HL-60 (cell line): Measurements from ENCODE around the gene SDK1.

Source experiments
- DNase-seq, 2 experiments: peaks; one replicate each; pipeline ENCODE4 v3.0.0-alpha.2; 2010 to 2020; ENCODE audit warnings: low read depth in 1 of 2, low spot score in 1 of 2
- H3K27ac ChIP-seq: fragments of 250-450 bp; sonication (Bioruptor Pico); replicated peaks from 2 replicates; pipeline ENCODE4 v1.5.1; 2020; ENCODE audit warnings: mild to moderate bottlenecking, moderate library complexity
- H3K27me3 ChIP-seq: fragments of 250-450 bp; sonication (Bioruptor Pico); 2 replicates; pipeline ENCODE4 v1.5.1; 2021; ENCODE audit warnings: mild to moderate bottlenecking, moderate library complexity; ENCODE audit not compliant: insufficient read depth, poor library complexity, severe bottlenecking
- H3K4me3 ChIP-seq: replicated peaks from 2 replicates; pipeline ENCODE4 v1.5.1; 2011; ENCODE audit warnings: mild to moderate bottlenecking, control low read depth, low read length; ENCODE audit not compliant: insufficient read depth
- GABPA ChIP-seq: IDR thresholded peaks from 2 replicates; pipeline ENCODE4 v1.6.1; 2012; ENCODE audit warnings: low read depth
- POLR2AphosphoS5 ChIP-seq: IDR thresholded peaks from 2 replicates; pipeline ENCODE4 v1.6.1; 2012; ENCODE audit warnings: low read depth
- SPI1 ChIP-seq: IDR thresholded peaks from 2 replicates; pipeline ENCODE4 v1.6.1; 2012; ENCODE audit warnings: low read depth, mild to moderate bottlenecking, borderline replicate concordance
- TF ChIP-seq, protein P1 (sequence below): IDR thresholded peaks from one replicate; pipeline ENCODE4 v1.5.1; 2011; ENCODE audit warnings: low read length, control low read depth, inconsistent platforms; ENCODE audit not compliant: insufficient read depth
- TF ChIP-seq, protein P2 (sequence below): IDR thresholded peaks from 2 replicates; pipeline ENCODE4 v1.6.1; 2012; ENCODE audit warnings: low read depth; ENCODE audit not compliant: insufficient replicate concordance

Gene SDK1

DNA sequence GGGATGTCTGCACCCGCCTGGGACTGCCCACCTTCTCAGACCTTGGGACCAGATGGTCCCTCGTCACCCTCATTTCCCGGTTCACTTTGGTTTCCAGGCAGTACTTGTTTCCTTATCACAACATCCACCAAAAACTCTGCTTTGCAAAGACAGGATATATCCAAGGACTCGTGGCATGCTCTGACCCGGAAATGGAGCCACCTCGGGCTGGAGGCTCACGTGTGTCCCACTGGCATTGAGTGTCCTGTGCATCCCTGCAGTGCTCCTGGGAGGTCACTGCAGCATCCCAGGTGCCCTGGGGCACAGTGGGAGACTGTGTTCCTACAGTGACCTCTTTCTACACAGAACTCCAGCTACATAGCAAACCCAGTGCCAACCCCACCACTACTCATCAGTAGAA, 769.2 kb downstream of the SDK1 start:
- no peaks in the 10 kb centered on the region for H3K27me3 ChIP-seq
- H3K27ac ChIP-seq, result no peak overlapping the region
- no peak overlapping the region for H3K4me3 ChIP-seq
- TF ChIP-seq POLR2AphosphoS5, result no peak
- TF ChIP-seq, protein P1, sequence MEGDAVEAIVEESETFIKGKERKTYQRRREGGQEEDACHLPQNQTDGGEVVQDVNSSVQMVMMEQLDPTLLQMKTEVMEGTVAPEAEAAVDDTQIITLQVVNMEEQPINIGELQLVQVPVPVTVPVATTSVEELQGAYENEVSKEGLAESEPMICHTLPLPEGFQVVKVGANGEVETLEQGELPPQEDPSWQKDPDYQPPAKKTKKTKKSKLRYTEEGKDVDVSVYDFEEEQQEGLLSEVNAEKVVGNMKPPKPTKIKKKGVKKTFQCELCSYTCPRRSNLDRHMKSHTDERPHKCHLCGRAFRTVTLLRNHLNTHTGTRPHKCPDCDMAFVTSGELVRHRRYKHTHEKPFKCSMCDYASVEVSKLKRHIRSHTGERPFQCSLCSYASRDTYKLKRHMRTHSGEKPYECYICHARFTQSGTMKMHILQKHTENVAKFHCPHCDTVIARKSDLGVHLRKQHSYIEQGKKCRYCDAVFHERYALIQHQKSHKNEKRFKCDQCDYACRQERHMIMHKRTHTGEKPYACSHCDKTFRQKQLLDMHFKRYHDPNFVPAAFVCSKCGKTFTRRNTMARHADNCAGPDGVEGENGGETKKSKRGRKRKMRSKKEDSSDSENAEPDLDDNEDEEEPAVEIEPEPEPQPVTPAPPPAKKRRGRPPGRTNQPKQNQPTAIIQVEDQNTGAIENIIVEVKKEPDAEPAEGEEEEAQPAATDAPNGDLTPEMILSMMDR, result no peak
- TF ChIP-seq, protein P2, sequence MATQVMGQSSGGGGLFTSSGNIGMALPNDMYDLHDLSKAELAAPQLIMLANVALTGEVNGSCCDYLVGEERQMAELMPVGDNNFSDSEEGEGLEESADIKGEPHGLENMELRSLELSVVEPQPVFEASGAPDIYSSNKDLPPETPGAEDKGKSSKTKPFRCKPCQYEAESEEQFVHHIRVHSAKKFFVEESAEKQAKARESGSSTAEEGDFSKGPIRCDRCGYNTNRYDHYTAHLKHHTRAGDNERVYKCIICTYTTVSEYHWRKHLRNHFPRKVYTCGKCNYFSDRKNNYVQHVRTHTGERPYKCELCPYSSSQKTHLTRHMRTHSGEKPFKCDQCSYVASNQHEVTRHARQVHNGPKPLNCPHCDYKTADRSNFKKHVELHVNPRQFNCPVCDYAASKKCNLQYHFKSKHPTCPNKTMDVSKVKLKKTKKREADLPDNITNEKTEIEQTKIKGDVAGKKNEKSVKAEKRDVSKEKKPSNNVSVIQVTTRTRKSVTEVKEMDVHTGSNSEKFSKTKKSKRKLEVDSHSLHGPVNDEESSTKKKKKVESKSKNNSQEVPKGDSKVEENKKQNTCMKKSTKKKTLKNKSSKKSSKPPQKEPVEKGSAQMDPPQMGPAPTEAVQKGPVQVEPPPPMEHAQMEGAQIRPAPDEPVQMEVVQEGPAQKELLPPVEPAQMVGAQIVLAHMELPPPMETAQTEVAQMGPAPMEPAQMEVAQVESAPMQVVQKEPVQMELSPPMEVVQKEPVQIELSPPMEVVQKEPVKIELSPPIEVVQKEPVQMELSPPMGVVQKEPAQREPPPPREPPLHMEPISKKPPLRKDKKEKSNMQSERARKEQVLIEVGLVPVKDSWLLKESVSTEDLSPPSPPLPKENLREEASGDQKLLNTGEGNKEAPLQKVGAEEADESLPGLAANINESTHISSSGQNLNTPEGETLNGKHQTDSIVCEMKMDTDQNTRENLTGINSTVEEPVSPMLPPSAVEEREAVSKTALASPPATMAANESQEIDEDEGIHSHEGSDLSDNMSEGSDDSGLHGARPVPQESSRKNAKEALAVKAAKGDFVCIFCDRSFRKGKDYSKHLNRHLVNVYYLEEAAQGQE, result no peak
- no peak for TF ChIP-seq SPI1
- no peak for TF ChIP-seq GABPA
- DNase-seq, result no peak

- TF ChIP-seq GABPA, result no peak
- TF ChIP-seq, protein P2, result no peak
- Histone ChIP-seq H3K27me3 (no peaks in the 10 kb centered on the region), H3K4me3 (no peak overlapping the region), H3K27ac (no peak overlapping the region)
- DNase-seq, result no peak
Measured at GRCh38 chr7:4071370-4072058, 770.5 kb downstream of the SDK1 start.

DNA sequence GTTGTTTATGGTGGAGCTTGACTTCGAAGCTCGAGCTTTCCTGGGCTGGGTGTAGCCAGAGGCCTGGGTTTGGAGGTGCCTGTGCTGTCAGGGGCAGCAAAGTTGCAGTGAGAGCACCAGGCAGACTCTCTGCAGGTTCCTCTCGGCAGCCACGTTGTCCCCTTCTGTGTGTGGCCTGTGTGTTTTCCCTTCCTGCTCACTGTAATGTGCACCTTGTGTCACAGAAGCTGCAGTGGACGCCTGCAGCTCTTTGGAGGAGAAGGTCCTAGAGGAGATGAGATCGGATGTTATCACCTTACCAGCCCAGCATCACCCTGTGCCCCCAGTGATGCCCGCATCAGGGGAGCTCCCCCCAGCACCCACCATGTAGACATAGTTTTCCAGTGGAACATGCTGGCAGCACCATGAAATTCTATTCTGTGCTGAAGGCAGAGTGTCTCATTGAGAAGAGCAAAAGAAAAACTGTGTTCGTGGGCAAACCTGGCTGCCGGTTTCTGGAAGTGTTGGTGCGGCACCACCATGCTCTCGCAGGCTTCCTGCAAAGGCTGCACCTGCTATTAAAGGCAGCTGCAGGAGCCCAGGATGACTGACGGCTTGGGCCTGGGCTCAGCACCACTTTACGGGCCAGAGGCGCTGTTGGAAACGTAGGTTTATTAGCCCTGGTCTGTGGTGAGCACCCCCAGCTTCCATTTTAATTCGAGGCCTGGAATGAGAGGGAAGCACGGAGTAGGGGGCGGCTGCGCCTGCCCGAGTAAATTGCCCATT, 771.3 kb downstream of the SDK1 start:
- TF ChIP-seq GABPA (no peak), SPI1 (no peak), POLR2AphosphoS5 (no peak)
- TF ChIP-seq, protein P1, result no peak
- TF ChIP-seq, protein P2, result no peak
- DNase-seq, result no peak

More for the DNA sequence above, 771.3 kb downstream of the SDK1 start:
- no peaks in the 10 kb centered on the region for H3K27me3 ChIP-seq
- no peak overlapping the region for H3K27ac ChIP-seq
- no peak overlapping the region for H3K4me3 ChIP-seq
